Stimulated activated CD4-positive, alpha-beta T cell treated with anti-CD3 and anti-CD28 coated beads, Interleukin-1b, Interleukin-23, amount 100 ng/mL, for 24 hours (primary cell): ENCODE measurements around the gene AOAH.
A peak's percentile ranks its signal among the peaks of the same experiment; 100 is the strongest.
"Not testable (repeated sequence)": the region's sequence is repeated elsewhere in the genome, so short reads cannot be mapped to it uniquely, and the experiment has no call there.

Source experiments
- DNase-seq, 4 experiments: peaks; one replicate each; pipeline ENCODE4 v3.0.0-alpha.2; 2020; ENCODE audit warnings: low read depth in 4 of 4, low spot score in 1 of 4

The AOAH gene

DNA sequence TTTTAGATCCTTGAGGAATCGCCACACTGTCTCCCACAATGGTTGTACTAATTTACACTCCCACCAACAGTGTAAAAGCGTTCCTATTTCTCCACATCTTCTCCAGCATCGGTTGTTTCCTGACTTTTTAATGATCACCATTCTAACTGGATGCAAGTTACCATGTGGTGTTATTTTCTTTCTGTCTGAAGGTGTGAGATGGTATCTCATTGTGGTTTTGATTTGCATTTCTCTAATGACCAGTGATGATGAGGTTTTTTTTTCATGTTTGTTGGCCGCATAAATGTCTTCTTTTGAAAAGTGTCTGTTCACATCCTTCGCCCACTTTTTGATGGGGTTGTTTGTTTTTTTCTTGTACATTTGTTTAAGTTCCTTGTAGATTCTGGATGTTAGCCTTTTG, 20.4 kb downstream of the AOAH start:
- DNase-seq = not testable (repeated sequence)

GRCh38 chr7:36692456-36692855, 31.8 kb downstream of the AOAH start:
- no peak for DNase-seq

DNA sequence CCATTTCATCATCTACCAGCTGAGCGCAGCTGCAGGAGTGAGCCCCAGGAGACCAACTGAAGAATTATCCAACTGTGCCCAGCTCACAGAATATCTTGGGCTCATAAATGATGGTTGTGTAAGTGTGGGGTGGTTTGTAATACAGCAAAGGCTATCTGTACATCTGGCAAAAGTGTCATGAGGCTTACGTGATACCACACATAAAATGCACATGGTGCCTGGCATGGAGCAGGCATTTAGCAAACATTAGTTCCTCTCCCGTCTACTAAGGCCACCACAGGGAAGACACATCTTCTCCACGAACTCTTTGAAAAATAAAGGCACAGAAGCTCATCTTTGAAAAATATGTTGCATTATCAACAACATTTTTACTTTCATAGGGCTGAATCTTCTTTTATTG, 32.3 kb downstream of the AOAH start:
- DNase-seq = no peak

DNA sequence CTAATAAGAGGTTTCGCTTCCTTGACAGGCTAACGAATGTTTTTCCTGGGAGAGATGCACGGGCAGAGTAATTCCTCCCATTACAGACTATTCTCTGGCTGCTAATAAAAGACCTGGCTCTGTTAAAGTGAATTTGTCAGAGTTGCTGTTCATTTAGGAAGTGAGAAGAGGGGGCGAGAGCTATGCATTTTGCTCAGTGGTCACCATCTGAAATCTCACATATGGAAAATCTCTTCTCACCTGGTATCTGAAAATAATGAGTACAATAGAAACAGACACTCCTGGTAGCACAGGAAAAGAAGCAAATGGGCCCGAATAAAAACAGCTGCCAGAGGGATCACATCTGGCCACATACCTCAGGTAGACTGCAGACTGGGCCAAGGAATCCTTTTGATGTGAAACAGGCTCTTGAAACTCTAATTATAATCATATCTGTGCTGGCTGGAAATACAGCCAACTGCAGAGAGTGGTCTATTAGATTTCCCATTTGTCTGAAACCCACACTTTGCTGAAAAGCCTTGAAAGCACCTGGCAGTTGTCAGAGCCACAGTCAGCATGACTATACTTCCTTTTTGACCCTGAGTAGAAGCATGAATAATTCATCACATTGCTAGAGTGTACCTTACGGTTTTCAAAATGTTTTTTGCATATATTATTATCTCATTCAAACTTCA, 33.6 kb downstream of the AOAH start:
- no peak for DNase-seq

- no peak for DNase-seq
Observed at GRCh38 chr7:36690041-36690440, 34.3 kb downstream of the AOAH start.

DNA sequence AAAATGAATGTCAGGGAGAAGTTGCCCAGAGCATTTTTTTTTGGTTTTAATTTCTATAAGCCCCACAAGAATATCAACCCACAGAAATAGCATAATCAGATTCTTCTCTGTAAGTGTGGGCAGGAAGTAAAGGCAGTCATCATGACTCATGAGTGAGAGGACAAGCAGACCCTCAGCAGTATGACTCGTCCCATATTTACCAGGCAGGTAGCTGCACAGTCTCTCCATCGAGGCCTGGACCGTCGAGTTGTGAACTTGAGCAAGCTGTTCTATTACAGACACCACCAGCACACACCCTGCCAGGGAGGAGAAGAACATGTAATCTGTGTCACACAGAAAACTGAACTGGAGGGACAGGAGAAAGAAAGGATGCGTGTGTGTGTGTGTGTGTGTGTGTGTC, 37.8 kb downstream of the AOAH start:
- DNase-seq = peak in 1 of 4 experiments; percentile 34

- no peak for DNase-seq
Observed at GRCh38 chr7:36684954-36685353, 39.3 kb downstream of the AOAH start.

DNA sequence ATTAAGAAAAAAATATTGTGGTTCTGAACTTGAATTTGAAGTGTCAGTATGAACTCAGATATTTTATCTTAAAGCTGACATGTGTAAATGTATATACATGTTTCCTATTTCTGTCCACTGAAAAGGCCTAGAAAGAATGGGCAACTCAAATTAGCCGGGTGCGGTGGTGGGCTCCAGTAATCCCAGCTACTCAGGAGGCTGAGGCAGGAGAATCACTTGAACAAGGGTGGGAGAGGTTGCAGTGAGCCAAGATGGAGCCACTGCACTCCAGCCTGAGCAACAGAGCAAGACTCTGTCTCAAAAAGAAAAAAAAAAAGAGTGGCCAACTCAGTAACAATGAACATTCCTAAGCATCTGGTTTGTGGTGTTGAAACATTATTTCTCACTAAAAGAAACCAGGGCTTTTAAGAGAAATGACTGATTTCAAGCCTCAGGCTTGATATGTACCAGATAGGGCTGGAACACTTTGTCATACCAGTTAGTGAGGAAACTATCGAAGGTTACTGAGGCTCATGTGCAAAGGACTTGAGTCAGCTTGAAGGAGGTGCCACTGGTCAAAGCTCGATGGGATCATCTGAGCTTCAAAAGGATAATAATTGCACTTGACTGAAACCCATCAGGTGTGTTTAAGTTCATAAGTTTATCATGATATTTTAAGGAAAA, 40.5 kb downstream of the AOAH start:
- no peak for DNase-seq

GRCh38 chr7:36683111-36683510, 41.2 kb downstream of the AOAH start:
- DNase-seq = no peak

- DNase-seq = no peak
Observed at GRCh38 chr7:36682102-36682501, 42.2 kb downstream of the AOAH start.

- peak; percentile 42 to 63 (median 50) for DNase-seq
Observed at GRCh38 chr7:36677769-36678437, 46.4 kb downstream of the AOAH start.

GRCh38 chr7:36673703-36674102, 50.6 kb downstream of the AOAH start:
- no peak for DNase-seq

- DNase-seq = no peak
Observed at GRCh38 chr7:36671432-36671829, 52.9 kb downstream of the AOAH start.

GRCh38 chr7:36670585-36671431, 53.5 kb downstream of the AOAH start:
- peak; percentile 39 to 54 (median 52) for DNase-seq

DNA sequence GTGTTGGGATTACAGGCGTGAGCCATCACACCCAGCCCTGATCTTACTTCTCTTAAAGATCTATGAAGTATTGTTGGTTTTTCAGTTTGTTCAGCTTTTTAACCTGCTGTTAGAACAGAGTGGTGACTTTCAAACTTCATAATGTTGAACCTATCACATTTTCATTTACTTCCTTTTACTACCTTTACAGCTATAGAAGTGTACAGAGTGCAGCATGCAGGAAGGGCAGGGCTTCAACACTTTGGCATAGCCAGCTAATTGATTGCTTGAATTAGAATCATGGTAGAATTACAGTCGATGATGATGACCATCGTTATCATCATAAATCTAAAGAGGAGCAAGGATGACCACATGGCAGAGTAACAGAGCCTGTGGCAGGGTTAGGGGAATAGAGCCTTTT, 55.5 kb downstream of the AOAH start:
- no peak for DNase-seq

DNA sequence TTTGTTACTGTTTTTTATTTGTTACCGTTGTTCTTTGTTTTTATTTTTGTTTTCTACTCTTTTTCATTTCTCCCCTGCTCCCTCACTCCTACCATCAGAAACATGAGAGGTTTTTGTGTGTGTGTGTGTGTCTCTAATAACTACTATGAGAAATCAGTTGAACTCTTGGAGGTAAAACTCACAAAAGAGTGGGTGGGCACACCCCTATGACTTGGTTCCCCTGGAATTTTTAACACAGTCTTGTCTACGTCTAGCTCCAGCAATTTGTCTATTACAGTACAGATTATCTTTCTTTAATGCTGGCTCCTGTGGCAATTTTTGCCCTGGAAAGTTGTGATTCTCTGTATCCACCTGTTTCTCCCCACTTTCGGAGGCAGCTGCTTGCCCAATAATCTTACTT, 56.2 kb downstream of the AOAH start:
- DNase-seq = no peak

- DNase-seq = no peak
Observed at GRCh38 chr7:36667007-36667745, 57.1 kb downstream of the AOAH start.

GRCh38 chr7:36663481-36663880, 60.8 kb downstream of the AOAH start:
- DNase-seq = no peak

DNA sequence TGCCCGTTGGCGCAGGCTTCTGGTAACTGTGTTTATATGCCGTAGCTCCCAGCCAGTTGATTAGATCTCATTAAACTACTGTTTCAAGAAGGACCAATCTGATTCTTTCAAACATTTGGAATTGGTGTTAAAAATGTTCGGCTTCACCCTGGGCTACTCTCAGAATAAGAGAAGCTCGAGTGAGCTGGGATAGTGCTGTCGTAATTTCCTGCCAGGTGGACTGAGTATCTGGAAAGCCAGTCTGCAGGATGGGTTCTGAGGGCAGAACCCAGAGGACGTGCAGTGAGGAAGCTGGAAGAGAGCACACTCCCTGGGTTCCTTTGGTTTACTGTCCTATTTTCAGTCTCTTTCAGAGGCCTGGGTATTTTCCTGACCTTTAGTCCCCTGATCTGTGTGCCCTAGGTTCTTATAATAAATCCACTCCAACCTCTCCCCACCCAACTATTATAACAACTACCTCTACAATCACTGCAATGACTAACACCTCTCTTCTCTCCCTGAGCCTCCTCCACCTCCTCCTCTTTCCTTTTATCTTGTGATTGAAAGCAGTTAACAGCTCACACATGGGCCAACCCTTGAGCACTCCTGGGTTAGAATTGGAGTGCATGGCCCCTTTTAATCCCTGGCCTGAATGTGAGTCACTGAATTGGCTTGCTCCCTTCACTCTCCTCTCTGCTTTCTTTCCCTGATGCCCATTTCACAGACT, 63.0 kb downstream of the AOAH start:
- DNase-seq = no peak

- no peak for DNase-seq
Observed at GRCh38 chr7:36659638-36660341, 64.5 kb downstream of the AOAH start.
